Body of pancreas (tissue), 4 donors: ENCODE measurements around the gene CADPS.

Experiments used
- POLR2A ChIP-seq, 3 donors: fragments of 450-650 bp; IDR thresholded peaks; one replicate each; pipeline ENCODE4 v1.6.1; 2016; ENCODE audit warnings: antibody characterized with exemption in 3 of 3, mild to moderate bottlenecking in 2 of 3
- TF ChIP-seq, protein P1 (sequence below), 7 experiments: fragments of 450-650 bp in 4 of 7; fragments of 200-600 bp in 3 of 7; sonication (generic) in 3 of 7; IDR thresholded peaks; one replicate each; pipeline ENCODE4 v1.5.1; 2016 to 2019; ENCODE audit warnings: antibody characterized with exemption in 7 of 7

DNA sequence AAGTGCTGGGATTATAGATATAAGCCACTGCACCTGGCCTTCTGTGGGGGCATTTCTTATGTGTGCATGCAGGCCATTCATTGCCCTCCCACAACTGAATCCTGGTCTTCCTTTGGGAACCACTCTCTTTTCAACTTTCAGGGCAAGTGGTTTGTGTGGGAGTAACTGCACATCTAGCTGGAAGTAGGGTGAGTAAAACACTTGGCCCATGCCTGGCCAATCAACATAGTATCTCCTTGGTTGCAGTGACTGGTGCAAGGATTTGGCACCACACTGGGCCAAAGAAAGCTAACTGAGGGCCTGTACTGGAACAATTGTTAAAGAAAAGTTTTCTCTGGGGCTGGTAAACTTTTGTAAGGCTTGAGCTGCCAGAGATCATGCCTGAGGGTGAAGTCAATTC, 312.6 kb downstream of the CADPS start:
- TF ChIP-seq, protein P1, sequence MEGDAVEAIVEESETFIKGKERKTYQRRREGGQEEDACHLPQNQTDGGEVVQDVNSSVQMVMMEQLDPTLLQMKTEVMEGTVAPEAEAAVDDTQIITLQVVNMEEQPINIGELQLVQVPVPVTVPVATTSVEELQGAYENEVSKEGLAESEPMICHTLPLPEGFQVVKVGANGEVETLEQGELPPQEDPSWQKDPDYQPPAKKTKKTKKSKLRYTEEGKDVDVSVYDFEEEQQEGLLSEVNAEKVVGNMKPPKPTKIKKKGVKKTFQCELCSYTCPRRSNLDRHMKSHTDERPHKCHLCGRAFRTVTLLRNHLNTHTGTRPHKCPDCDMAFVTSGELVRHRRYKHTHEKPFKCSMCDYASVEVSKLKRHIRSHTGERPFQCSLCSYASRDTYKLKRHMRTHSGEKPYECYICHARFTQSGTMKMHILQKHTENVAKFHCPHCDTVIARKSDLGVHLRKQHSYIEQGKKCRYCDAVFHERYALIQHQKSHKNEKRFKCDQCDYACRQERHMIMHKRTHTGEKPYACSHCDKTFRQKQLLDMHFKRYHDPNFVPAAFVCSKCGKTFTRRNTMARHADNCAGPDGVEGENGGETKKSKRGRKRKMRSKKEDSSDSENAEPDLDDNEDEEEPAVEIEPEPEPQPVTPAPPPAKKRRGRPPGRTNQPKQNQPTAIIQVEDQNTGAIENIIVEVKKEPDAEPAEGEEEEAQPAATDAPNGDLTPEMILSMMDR (IDR thresholded peaks at IDR 0.05): no peak
- no peak for TF ChIP-seq POLR2A (IDR thresholded peaks at IDR 0.05)
